ENCODE data around the gene B4GALT1. TPM values are rescaled to one million over a fixed set of nuclear protein-coding genes. Genes with fewer than 3 reads are reported as not detected.

The B4GALT1 gene
- total and polyA plus RNA-seq, 2 donors (not counting 3 experiments of a cell fraction or from before 2014, with no cell fraction given): 61.4 to 66.5 TPM

DNA sequence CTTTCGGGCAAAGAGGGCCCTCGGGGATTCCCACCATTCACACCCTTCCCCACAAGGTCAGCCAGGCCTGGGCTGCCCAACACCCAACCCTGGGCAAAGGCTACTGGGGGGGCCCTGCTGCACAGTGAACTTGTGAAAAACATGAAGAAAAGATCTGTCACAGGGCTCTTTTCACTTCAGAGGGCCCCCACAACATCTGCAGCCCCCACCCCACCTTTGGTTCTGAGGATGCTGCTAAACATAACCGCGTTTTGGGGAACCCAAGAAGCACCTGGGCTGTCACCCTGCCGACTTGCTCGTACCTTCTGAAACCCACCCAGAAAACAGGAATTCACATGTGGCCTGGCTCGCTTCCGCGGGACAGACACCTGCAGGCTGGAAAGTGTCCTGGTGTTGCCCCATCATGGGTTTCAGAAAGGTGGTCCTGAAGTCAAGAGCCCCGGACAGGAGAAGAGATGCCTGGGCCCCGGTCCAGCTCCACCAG lies 29.3 kb downstream of the B4GALT1 start:
- Histone ChIP-seq H3K9me1 (replicated peaks; ENCODE audit: control insufficient read depth, extremely low read depth, insufficient read depth, low read length) (no peaks in the 10 kb centered on the region), H3K27me3 (ENCODE audit: control insufficient read depth in 2 of 2, insufficient read depth in 2 of 2, low read length in 2 of 2) (no peaks in the 10 kb centered on the region), H3K4me3 (replicated peaks in 1 of 3; ENCODE audit: insufficient read depth in 1 of 3, low read depth in 1 of 3, low read length in 3 of 3) (no peak overlapping the region), H3K27ac (ENCODE audit: insufficient read depth, low read depth, low read length) (no peak overlapping the region), H2AFZ (ENCODE audit: low read depth, low read length) (no peak overlapping the region), H3K9ac (replicated peaks; ENCODE audit: extremely low read depth, insufficient read depth, low read length) (no peak overlapping the region), H4K20me1 (replicated peaks; ENCODE audit: control insufficient read depth, extremely low read depth, insufficient read depth, low read length) (no peaks in the 10 kb centered on the region), H3K36me3 (ENCODE audit: control insufficient read depth in 2 of 2, extremely low read depth in 1 of 2, insufficient read depth in 2 of 2, low read length in 2 of 2) (peaks cover 0 to 14% of the 10 kb centered on the region in 2 experiments), H3K4me2 (ENCODE audit: insufficient read depth, low read length) (no peak overlapping the region), H3K79me2 (ENCODE audit: control insufficient read depth, insufficient read depth, low read length) (peaks cover 50% of the 10 kb centered on the region), H3K9me3 (replicated peaks; ENCODE audit: control insufficient read depth, insufficient read depth, low read length) (no peaks in the 10 kb centered on the region), H3K4me1 (ENCODE audit: control insufficient read depth, extremely low read depth, insufficient read depth, low read length) (peaks cover 12% of the 10 kb centered on the region)
- dilution Hi-C loops (cut with MboI; ENCODE audit: extremely low pct_ligation_motif_present, low sequenced_read_pairs) (no loop called here), intact Hi-C loops (cut with micrococcal nuclease) (no loop called here)
- POLR2A ChIA-PET: no interaction called here
- no peak for FAIRE-seq
- no peak for DNase-seq (ENCODE audit: low read depth, low spot score)
- CTCF ChIA-PET: interaction anchor here (1.1 kb wide), 1 partner anchor 13 kb away, joined by 3 read pairs; no protein-coding TSS in a partner anchor
- no peak for TF ChIP-seq POLR2A (IDR thresholded peaks at IDR 0.05; ENCODE audit: low read depth, low read length)
- TF ChIP-seq EZH2 (IDR thresholded peaks at IDR 0.05; ENCODE audit: borderline replicate concordance, low read depth, low read length, severe bottlenecking): no peak
- TF ChIP-seq, protein P1, sequence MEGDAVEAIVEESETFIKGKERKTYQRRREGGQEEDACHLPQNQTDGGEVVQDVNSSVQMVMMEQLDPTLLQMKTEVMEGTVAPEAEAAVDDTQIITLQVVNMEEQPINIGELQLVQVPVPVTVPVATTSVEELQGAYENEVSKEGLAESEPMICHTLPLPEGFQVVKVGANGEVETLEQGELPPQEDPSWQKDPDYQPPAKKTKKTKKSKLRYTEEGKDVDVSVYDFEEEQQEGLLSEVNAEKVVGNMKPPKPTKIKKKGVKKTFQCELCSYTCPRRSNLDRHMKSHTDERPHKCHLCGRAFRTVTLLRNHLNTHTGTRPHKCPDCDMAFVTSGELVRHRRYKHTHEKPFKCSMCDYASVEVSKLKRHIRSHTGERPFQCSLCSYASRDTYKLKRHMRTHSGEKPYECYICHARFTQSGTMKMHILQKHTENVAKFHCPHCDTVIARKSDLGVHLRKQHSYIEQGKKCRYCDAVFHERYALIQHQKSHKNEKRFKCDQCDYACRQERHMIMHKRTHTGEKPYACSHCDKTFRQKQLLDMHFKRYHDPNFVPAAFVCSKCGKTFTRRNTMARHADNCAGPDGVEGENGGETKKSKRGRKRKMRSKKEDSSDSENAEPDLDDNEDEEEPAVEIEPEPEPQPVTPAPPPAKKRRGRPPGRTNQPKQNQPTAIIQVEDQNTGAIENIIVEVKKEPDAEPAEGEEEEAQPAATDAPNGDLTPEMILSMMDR (IDR thresholded peaks at IDR 0.05; ENCODE audit: extremely low read depth in 1 of 2, insufficient read depth in 1 of 2, low read depth in 1 of 2, low read length in 2 of 2): no peak
- no peak for TF ChIP-seq JUN (IDR thresholded peaks at IDR 0.05; ENCODE audit: borderline replicate concordance, insufficient read depth, insufficient read length, low read depth)
- TF ChIP-seq MYC (IDR thresholded peaks at IDR 0.05; ENCODE audit: low read depth, low read length): no peak
- TF ChIP-seq POLR2AphosphoS5 (IDR thresholded peaks at IDR 0.05; ENCODE audit: insufficient read depth, low read depth, low read length): no peak
- no peak for TF ChIP-seq FOS (IDR thresholded peaks at IDR 0.05; ENCODE audit: borderline replicate concordance, insufficient read depth, low read length)
- TF ChIP-seq GATA2 (IDR thresholded peaks at IDR 0.05; ENCODE audit: insufficient read depth, insufficient read length, low read depth, low read length): no peak
- TF ChIP-seq, protein P2, sequence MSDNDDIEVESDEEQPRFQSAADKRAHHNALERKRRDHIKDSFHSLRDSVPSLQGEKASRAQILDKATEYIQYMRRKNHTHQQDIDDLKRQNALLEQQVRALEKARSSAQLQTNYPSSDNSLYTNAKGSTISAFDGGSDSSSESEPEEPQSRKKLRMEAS (IDR thresholded peaks at IDR 0.05; ENCODE audit: insufficient read depth, insufficient read length): no peak
- no TSS peak for BruUV-seq (replicated peaks)

All from endothelial cell of umbilical vein (primary cell).